Common myeloid progenitor, CD34-positive (primary cell): ENCODE data around the gene RHOBTB1.
"Not testable (repeated sequence)": the region's sequence is repeated elsewhere in the genome, so short reads cannot be mapped to it uniquely, and the experiment has no call there.

Experiments used
- CTCF ChIA-PET: fragments of 350-600 bp; sonication (Branson Sonifier 250); formaldehyde crosslinking; loops from one replicate; lab custom pipeline; 2021; ENCODE audit warnings: antibody characterized with exemption; lab: Charles Lee
- POLR2A ChIA-PET: fragments of 350-600 bp; sonication (Branson Sonifier 250); formaldehyde crosslinking; loops from one replicate; lab custom pipeline; 2021; ENCODE audit warnings: antibody characterized with exemption; lab: Charles Lee
- DNase-seq, 3 donors: peaks; one replicate each; pipeline versions ENCODE4 v3.0.0 to v3.0.0-alpha.2; 2013
- H3K27ac ChIP-seq, 2 experiments: 1 replicate in 1 of 2; 2 replicates in 1 of 2; pipeline ENCODE4 v1.7.0; 2013; ENCODE audit warnings: inconsistent platforms in 2 of 2, low read length in 2 of 2, mild to moderate bottlenecking in 2 of 2, low read depth in 1 of 2, moderate library complexity in 1 of 2; ENCODE audit not compliant: severe bottlenecking in 2 of 2, insufficient read depth in 1 of 2, poor library complexity in 1 of 2
- H3K27me3 ChIP-seq, 5 experiments: replicated peaks in 2 of 5; 1 replicate in 3 of 5; 2 replicates in 2 of 5; pipeline versions ENCODE4 v1.6.1 to v1.7.0; 2013; ENCODE audit warnings: low read length in 4 of 5, mild to moderate bottlenecking in 2 of 5, moderate library complexity in 2 of 5, inconsistent platforms in 1 of 5; ENCODE audit not compliant: insufficient read depth in 5 of 5, control insufficient read depth in 4 of 5
- H3K36me3 ChIP-seq, 4 experiments: 1 replicate in 2 of 4; 2 replicates in 2 of 4; pipeline versions ENCODE4 v1.6.1 to v1.7.0; 2013; ENCODE audit warnings: low read length in 3 of 4, control low read depth in 1 of 4, mild to moderate bottlenecking in 1 of 4; ENCODE audit not compliant: control insufficient read depth in 4 of 4, insufficient read depth in 4 of 4
- H3K4me1 ChIP-seq, 4 experiments: 1 replicate in 3 of 4; 2 replicates in 1 of 4; pipeline versions ENCODE4 v1.6.1 to v1.7.1; 2013; ENCODE audit warnings: low read length in 3 of 4, mild to moderate bottlenecking in 3 of 4, control low read depth in 1 of 4, inconsistent platforms in 1 of 4, moderate library complexity in 1 of 4; ENCODE audit not compliant: control insufficient read depth in 4 of 4, insufficient read depth in 4 of 4; ENCODE audit errors: control extremely low read depth in 1 of 4
- H3K4me3 ChIP-seq, 7 experiments: 1 replicate in 4 of 7; 2 replicates in 3 of 7; pipeline versions ENCODE4 v1.5.1 to v1.7.0; 2013; ENCODE audit warnings: mild to moderate bottlenecking in 7 of 7, low read length in 6 of 7, moderate library complexity in 6 of 7, inconsistent platforms in 2 of 7, low read depth in 2 of 7, control low read depth in 1 of 7; ENCODE audit not compliant: insufficient read depth in 4 of 7, control insufficient read depth in 1 of 7; ENCODE audit errors: extremely low read depth in 1 of 7
- H3K9me3 ChIP-seq, 5 experiments: 1 replicate in 4 of 5; 2 replicates in 1 of 5; pipeline versions ENCODE4 v1.6.1 to v1.7.1; 2013; ENCODE audit warnings: low read length in 4 of 5, mild to moderate bottlenecking in 2 of 5, inconsistent platforms in 1 of 5, low read depth in 1 of 5, moderate library complexity in 1 of 5; ENCODE audit not compliant: control insufficient read depth in 4 of 5, insufficient read depth in 2 of 5; ENCODE audit errors: control extremely low read depth in 1 of 5
- WGBS: methylation state at CpG from one replicate; pipeline ENCODE4 v1.1.5; 2013; ENCODE audit not compliant: insufficient coverage; 5-methylcytosine and 5-hydroxymethylcytosine counted together

RHOBTB1 gene

GRCh38 chr10:60834401-60834800, 109.6 kb downstream of the RHOBTB1 start:
- Histone ChIP-seq H3K27ac (no peak overlapping the region), H3K36me3 (no peaks in the 10 kb centered on the region), H3K9me3 (no peaks in the 10 kb centered on the region), H3K27me3 (no peaks in the 10 kb centered on the region), H3K4me3 (no peak overlapping the region), H3K4me1 (no peaks in the 10 kb centered on the region)
- DNase-seq: no peak
- ChIA-PET CTCF (no interaction called here), POLR2A (no interaction called here)

- CTCF ChIA-PET: interaction anchor here (2.3 kb wide), 1 partner anchor 12 kb away, joined by 8 read pairs; no protein-coding TSS in a partner anchor
- POLR2A ChIA-PET, H3K36me3 ChIP-seq, H3K27ac ChIP-seq, DNase-seq, H3K27me3 ChIP-seq, H3K4me3 ChIP-seq, H3K9me3 ChIP-seq: not testable (repeated sequence)
- WGBS: 100% methylated on average over 3 of the region's 4 CpGs
- H3K4me1 ChIP-seq: peaks cover 0 to 11% (median 8%) of the 10 kb centered on the region in 4 experiments
These were observed 111.8 kb downstream of the RHOBTB1 start for GRCh38 chr10:60832136-60832535.

- WGBS: no CpG with 5 or more reads among the region's 1 CpG
- POLR2A ChIA-PET: no interaction called here
- no peak overlapping the region for H3K27ac ChIP-seq
These were observed 115.5 kb downstream of the RHOBTB1 start for GRCh38 chr10:60828489-60828852.

GRCh38 chr10:60827791-60828488, 116.0 kb downstream of the RHOBTB1 start:
- Histone ChIP-seq H3K27ac (no peak overlapping the region), H3K36me3 (no peaks in the 10 kb centered on the region), H3K9me3 (no peaks in the 10 kb centered on the region), H3K27me3 (no peaks in the 10 kb centered on the region), H3K4me1 (peaks cover 0 to 11% (median 8%) of the 10 kb centered on the region in 4 experiments), H3K4me3 (peak overlapping the region in 1 of 7 experiments; percentile 30)
- CTCF ChIA-PET: interaction anchor here (1.1 kb wide), 1 partner anchor 1076 kb away, joined by 3 read pairs; no protein-coding TSS in a partner anchor
- 57% methylated on average over 1 of the region's 5 CpGs for WGBS
- POLR2A ChIA-PET: no interaction called here
- peak in 2 of 3 donors; percentile 2 to 13 for DNase-seq

More at GRCh38 chr10:60828489-60828852, 115.5 kb downstream of the RHOBTB1 start:
- DNase-seq: peak in 2 of 3 donors; percentile 7 to 23
- Histone ChIP-seq H3K9me3 (no peaks in the 10 kb centered on the region), H3K4me1 (peaks cover 0 to 11% (median 8%) of the 10 kb centered on the region in 4 experiments), H3K27me3 (no peaks in the 10 kb centered on the region), H3K4me3 (no peak overlapping the region), H3K36me3 (no peaks in the 10 kb centered on the region)
- CTCF ChIA-PET: interaction anchor here (1.1 kb wide), 1 partner anchor 1076 kb away, joined by 3 read pairs; no protein-coding TSS in a partner anchor

- Histone ChIP-seq H3K36me3 (no peaks in the 10 kb centered on the region), H3K4me3 (no peak overlapping the region), H3K9me3 (no peaks in the 10 kb centered on the region), H3K27ac (no peak overlapping the region), H3K27me3 (no peaks in the 10 kb centered on the region), H3K4me1 (peaks cover 1 to 12% (median 8%) of the 10 kb centered on the region in 4 experiments)
- ChIA-PET POLR2A (no interaction called here), CTCF (no interaction called here)
- 96% methylated on average over 4 of the region's 4 CpGs for WGBS
- no peak for DNase-seq
These were observed 118.5 kb downstream of the RHOBTB1 start for GRCh38 chr10:60825520-60825919.

GRCh38 chr10:60823324-60823723, 120.7 kb downstream of the RHOBTB1 start:
- no peaks in the 10 kb centered on the region for H3K27me3 ChIP-seq
- CTCF ChIA-PET: interaction anchor here (1.0 kb wide), 1 partner anchor 9 kb away, joined by 4 read pairs; no protein-coding TSS in a partner anchor
- POLR2A ChIA-PET: no interaction called here
- H3K4me3 ChIP-seq: no peak overlapping the region
- DNase-seq: no peak
- H3K36me3 ChIP-seq: no peaks in the 10 kb centered on the region
- WGBS: no CpG with 5 or more reads among the region's 1 CpG
- peaks cover 7 to 17% (median 11%) of the 10 kb centered on the region in 4 experiments for H3K4me1 ChIP-seq
- no peak overlapping the region for H3K27ac ChIP-seq
- H3K9me3 ChIP-seq: no peaks in the 10 kb centered on the region

GRCh38 chr10:60822809-60823208, 121.2 kb downstream of the RHOBTB1 start:
- peaks cover 2 to 11% (median 9%) of the 10 kb centered on the region in 4 experiments for H3K4me1 ChIP-seq
- DNase-seq: no peak
- H3K27ac ChIP-seq: no peak overlapping the region
- ChIA-PET CTCF (no interaction called here), POLR2A (no interaction called here)
- no peaks in the 10 kb centered on the region for H3K9me3 ChIP-seq
- no peak overlapping the region for H3K4me3 ChIP-seq
- no CpG with 5 or more reads among the region's 4 CpGs for WGBS
- no peaks in the 10 kb centered on the region for H3K27me3 ChIP-seq
- no peaks in the 10 kb centered on the region for H3K36me3 ChIP-seq
